NCI-H345 treated with DMSO at 0.1 percent for 48 hours (cell line): ENCODE measurements around the gene NPW.

ENCODE experiments used
- DNase-seq: peaks from one replicate; lab custom pipeline; 2025; ENCODE audit not compliant: unreplicated experiment; lab: John Stamatoyannopoulos, UW

Gene NPW

GRCh38 chr16:2034696-2035430 lies 15.3 kb downstream of the NPW start:
- no peak for DNase-seq

GRCh38 chr16:2035431-2036199 lies 16.0 kb downstream of the NPW start:
- DNase-seq = peak; percentile 84

GRCh38 chr16:2036200-2036966 lies 16.8 kb downstream of the NPW start:
- no peak for DNase-seq

GRCh38 chr16:2037115-2037514 lies 17.5 kb downstream of the NPW start:
- DNase-seq = no peak

- DNase-seq = no peak
Measured at GRCh38 chr16:2037647-2038381, 18.2 kb downstream of the NPW start.

- DNase-seq = no peak
Measured at GRCh38 chr16:2038382-2039231, 19.0 kb downstream of the NPW start.

GRCh38 chr16:2039274-2040031 lies 19.9 kb downstream of the NPW start:
- DNase-seq = no peak

- DNase-seq = no peak
Measured at GRCh38 chr16:2040041-2040786, 20.6 kb downstream of the NPW start.

- no peak for DNase-seq
Measured at GRCh38 chr16:2040787-2041522, 21.4 kb downstream of the NPW start.

- peak; percentile 82 for DNase-seq
Measured at GRCh38 chr16:2042171-2042985, 22.8 kb downstream of the NPW start.

GRCh38 chr16:2042986-2043666 lies 23.5 kb downstream of the NPW start:
- no peak for DNase-seq

GRCh38 chr16:2043667-2044451 lies 24.3 kb downstream of the NPW start:
- no peak for DNase-seq

- DNase-seq = no peak
Measured at GRCh38 chr16:2044541-2044940, 25.0 kb downstream of the NPW start.

- DNase-seq = no peak
Measured at GRCh38 chr16:2045965-2046892, 26.6 kb downstream of the NPW start.

- DNase-seq = no peak
Measured at GRCh38 chr16:2046893-2047329, 27.3 kb downstream of the NPW start.
